ENCODE measurements around the gene GRM8.

GRCh38 chr7:126682176-126682575 lies 570.6 kb downstream of the GRM8 start:
- TF ChIP-seq CTCF (IDR thresholded peaks at IDR 0.05): no peak
- no peak for TF ChIP-seq POLR2A (IDR thresholded peaks at IDR 0.05)
